GM19324 (cell line): ENCODE data around the gene KCNQ5.
"Not testable (repeated sequence)": the region's sequence is repeated elsewhere in the genome, so short reads cannot be mapped to it uniquely, and the experiment has no call there.

Experiments used
- ATAC-seq: cut with Tn5 transposase; IDR thresholded peaks from one replicate; pipeline ENCODE4 v1.9.1; 2021; ENCODE audit warnings: mild to moderate bottlenecking, moderate library complexity; ENCODE audit not compliant: unreplicated experiment, low FRiP score

The KCNQ5 gene

DNA sequence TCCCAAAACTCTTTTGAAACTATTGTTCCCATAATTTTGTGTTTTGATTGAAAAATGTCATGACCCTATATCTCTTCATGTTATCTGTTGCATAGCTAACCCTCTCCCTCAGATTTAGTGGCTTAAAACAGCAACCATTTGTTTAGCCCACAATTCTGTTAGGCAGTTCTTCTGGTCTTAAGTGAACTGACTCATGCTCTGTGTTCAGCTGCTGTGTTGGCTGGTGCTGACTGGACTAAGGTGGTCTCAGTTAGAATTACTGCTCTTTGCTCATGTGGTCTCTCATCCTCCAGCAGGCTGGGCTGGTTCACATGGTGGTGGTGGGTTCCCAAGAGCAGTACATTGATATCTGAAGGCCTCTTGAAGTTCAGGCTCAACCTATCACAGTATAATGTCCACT, 522.7 kb downstream of the KCNQ5 start:
- ATAC-seq: no peak

DNA sequence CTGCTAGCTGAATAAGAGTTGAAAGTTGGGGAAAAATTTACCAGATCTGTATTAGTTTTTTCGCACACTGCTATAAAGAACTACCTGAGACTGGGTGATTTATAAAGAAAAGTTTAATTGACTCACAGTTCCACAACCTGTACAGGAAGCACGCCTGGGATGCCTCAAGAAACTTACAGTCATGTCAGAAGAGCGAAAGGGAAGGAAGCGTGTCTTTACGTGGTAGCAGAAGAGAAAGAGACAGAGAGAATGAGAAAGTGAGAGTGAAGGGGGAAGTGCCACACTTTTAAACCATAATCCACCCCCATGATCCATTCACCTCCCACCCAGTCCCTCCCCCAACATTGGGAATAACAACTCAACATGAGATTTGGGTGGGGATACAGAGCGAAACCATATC, 523.8 kb downstream of the KCNQ5 start:
- no peak for ATAC-seq

DNA sequence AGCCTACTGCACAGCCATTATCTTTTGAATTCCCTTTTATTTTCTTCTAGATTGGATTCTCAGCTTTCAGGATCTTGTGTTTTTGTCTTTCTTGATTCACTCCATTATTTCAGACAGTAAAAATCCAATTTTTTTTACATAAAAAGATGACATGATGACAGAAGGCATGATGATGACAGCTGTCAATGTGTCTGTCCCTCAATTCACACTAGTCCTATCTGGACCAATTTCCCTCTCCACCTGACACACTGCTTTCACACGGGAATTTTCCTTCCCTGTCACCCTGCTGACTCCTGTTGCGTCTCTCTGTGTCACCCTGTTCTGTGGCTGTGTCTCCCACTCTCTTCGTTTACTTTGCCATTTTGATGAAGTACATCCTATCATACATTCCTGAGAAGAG, 529.9 kb downstream of the KCNQ5 start:
- ATAC-seq: no peak

DNA sequence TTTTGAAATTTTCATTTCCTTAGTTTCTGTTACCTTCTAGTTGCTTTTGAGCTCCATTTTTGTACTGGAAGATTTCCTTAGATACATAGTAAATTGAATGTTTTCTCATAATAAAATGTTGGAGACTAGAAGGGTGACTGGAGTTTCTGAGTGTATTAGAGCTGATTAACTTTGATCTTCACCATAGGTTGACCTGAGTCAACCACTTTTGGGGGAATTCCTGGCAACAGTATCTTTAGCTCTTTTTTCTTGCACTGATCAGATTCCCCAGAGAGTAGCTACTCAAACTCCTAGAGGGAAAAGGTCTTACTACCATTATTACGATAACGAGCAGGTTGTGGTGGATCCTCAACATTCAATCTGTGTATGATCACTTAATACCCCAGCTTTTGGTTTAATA, 530.7 kb downstream of the KCNQ5 start:
- ATAC-seq: no peak

DNA sequence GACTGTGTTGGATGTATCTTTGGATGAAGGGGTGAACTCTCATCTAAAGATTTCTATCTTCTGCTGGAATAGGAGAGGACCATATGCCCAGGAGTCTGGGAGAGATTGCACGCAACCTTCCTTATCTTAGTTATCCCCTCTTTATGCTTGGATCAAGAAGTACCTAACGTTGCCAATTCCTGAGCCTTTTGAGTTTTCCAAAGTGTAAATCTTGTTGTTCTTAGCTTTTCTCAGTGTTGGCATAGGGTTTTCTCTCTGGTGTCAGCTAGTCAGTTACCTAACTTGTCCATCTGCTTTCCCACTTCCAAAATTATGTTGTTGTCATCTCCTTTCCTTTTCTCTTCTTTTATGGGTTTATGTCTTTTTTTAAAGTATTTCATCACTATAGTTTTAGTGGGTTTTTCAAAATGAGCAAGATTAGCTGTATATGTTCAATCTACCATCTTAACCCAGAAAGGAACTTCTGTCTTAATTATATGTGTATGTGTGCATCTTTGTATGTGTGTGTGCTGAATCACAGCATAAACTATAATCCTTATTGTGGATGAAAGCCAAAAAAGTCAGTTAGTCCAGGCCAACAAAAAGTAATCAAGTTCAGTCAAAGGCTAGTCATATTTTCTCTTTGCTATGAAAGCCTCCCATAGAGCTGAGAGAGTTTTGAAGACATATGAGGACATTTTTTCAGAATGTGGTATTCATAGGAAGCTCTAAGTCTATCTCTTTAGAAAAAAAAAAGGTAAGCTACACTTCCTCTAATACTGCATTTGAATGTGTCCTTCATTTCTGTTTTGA, 531.3 kb downstream of the KCNQ5 start:
- no peak for ATAC-seq

DNA sequence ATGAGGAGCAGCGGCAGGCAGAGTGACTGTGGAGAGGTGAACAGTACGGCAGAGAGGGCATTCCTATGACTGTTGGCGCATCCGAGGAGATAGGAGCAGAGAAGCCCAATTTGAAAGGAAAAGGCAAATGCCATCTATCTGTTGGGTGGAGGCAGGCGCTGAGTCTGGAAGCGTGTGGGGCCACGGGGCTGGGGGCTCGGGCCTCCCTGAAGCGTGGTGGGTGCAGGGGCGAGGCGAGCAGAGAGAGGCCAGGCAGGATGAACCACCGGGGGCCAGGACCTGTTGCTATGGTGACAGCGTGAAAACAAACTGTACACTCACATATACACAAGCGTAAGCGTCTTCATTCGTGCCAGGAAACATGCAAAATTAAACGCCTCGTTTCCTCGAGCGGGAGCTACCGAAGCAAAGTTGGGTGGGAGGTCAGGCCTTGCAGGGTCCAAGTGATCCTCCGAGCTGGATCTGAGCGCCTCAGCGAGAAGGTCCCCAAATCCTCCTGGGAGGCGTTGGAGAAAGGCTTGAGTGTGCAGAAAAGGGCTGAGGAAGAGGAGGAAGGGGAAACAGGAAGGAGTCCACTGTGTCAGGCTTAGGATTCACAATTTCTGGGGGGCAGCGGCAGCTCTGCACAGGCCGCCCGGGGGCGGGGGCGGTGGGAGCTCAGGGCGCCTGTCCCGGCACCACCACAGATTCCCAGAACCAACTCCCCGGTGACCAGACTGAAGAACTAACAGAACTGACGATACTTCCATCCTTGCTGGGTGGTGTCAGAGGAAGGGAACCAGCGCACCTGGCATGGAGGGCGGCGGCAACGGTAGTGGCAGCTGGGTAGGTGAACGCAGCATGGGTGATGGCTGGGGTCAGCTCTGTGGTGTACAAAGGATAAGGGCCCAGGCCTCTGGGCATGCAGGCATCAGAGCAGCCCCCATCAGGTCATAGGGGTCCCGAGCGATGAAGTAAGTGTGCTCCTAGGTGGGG, 535.2 kb downstream of the KCNQ5 start:
- no peak for ATAC-seq

DNA sequence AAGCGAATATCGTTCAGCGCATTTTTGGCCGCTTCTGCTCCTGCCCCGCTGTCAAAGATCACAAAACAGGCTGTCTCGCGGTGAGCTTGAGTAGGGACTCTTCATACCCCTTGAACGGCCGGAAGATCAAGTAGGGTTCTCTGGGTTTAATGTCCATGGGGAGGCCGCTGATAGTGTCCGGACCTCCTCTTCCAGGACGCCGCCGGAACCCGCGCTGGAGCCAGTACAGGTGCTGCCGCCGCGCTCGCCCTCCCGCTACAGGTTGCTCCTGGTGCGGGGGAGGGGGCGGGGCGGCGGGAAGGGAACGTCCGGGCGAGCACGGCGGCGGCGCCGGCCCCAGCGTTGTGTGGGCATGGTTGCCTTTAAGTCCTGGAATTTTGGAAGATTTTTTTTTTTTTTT, 536.0 kb downstream of the KCNQ5 start:
- ATAC-seq: no peak

DNA sequence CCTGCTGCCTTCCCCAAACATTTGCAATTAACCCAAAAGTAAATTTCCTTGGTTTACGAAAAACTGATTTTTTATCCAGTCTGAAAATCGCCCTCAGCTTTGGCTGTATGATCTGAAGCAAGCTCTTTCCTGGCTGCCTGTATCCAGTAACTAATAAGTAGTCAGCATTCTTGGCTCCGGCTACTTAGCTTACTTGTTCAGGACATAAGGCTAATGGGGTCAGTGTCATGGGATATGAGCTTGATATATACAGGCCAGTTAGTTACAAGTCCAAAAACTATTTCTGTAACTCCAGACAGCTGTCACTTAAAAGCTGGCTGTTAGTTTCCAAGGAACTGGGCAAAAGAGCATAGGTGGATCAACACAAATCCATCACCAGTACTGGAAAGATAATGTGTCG, 547.2 kb downstream of the KCNQ5 start:
- ATAC-seq: no peak

DNA sequence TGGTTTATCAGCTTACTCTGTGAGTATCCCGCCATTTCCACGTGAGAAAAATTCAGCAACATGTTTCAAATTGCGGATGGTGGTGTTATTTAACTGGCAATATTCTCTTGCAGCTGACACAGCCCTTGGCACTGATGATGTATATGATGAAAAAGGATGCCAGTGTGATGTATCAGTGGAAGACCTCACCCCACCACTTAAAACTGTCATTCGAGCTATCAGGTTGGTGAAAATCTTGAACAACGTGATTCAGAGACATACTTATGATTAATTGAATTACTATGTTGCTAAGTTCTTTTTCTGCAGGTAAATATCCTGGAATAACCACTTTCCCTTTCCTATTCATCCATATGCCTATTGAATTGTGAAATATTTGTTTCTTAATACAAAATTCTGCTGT, 547.8 kb downstream of the KCNQ5 start:
- no peak for ATAC-seq

DNA sequence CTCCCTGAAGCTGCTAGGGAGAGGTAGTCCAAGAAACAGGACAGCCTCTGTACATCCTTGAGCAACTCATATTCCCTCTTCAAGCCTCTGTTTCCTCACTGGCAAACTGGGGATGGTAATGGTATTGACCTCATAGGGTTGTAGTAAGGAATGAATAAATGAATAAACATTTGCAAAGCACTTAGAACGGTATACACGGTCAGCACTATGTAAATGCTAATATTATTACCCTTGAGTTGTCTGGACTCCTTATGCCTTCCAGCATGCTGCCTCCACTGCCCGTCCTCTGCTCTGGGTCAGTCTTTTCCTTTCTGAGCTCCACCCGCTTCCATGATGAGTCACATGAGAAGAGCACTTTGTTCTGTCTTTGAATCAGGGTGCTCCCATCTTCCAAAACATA, 552.8 kb downstream of the KCNQ5 start:
- no peak for ATAC-seq

DNA sequence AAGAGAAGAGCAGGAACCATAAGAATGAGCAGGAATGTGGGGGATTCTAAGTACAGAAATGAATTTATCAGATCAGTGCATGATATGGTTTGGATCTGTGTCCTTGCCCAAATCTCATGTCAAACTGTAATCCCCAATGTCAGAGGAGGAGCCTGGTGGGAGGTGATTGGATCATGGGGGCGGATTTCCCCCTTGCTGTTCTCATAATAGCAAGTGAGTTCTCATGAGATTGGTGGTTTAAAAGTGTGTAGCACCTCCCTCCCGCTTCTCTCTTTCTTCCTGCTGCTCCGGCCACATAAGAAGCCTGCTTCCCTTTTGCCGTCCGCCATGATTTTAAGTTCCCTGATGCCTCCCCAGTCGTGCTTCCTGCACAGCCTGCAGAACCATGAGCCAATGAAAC, 554.2 kb downstream of the KCNQ5 start:
- no peak for ATAC-seq

DNA sequence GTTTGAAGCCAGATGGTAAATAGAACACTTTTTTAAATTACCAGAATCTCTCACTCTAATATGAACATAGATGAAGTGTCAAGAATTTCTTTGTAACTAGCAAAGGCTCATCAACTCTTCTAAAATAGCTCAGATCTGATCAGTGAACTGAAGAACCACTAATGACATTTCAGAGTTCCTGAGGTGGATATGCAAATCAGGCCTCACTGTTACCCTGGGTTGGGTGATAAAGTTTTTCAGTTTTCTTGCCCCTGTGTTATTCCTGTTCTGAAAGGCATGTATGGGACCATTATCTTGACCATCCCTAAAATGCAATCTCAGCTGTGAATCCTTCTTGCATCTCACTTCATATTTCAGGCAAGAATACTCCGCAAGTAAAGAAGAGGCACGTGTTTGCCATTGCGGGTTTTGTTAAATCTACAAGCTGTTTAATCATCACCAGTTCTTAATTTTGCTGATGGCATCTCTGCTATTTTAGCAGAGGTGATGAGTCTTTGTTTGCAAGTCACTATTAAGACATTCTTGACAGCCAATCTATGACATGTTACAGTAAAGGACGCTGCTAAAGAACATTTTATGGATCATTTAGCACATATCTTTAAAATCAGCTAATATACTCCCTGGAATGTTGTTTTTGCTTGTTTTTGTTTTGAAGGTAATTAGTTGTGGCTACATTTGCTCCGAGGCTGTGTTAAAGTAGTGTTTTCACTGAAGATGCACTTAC, 555.5 kb downstream of the KCNQ5 start:
- ATAC-seq: peak; percentile 64

DNA sequence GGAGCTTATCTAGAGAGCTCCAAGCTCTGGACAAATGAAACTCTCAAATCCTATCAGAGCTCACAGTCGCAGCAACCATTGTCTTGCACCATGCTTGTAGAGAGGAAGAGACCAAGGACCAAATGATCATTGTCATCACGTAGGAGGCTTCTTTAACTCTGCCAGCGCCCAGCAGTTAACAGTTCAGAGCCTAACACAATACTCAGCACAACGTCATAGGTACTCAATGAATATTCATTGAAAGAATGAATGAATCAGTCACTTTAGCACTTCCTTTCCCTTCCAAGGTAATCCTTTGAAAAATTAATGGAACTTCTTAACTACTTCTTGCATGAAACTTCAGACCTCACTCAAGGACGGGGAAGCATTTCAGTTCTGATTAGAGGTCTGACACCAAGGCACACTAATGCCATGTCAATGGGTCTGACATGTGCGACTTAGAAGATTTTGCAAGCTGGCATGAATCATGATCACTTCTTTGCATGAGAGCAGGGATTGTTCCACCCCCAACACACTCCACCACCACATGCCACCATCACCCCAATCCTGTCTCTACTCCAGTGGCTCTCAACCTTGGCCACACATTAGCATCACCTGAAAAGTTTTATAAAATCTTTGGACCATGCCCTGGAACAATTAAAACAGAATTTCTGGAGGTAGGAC, 558.3 kb downstream of the KCNQ5 start:
- no peak for ATAC-seq

DNA sequence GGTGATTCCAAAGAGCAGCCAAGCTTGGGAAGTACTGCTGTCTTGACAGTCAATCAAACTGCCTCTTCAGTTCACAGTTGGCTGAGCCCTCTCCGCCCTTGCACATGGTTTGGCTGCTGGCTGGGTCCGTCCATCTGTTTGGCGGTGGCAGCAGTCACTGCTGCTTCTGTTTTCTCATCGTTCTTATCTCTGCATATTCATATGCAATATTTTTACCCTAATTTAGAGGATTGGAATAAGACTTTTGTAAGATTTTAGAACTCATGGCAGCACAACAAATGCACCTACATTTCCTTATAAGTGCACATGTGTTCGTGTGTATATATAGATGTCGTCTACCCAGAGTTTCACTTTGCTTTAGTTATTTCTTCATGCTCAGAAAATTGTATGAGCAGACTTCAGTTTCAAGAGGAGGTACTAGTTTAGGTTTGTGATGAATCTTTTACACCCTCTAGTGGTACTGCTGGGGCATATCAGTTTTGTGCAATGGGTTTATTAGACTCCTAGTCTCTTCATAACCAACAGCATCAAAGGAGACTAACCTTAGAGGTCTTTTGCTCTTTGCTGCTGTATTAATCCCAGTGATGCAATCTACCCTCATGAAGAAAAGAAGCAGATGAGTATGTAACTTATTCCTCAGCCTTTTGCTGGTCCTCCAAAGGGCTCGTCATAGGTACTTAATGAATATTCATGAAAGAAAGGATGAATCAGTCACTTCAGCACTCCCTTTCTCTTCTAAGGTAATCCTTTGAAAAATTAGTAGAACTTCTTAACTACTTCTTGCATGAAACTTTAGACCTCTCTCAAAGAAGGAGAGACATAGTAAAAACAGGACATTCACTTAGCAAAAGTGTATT, 559.1 kb downstream of the KCNQ5 start:
- ATAC-seq: peak; percentile 84

DNA sequence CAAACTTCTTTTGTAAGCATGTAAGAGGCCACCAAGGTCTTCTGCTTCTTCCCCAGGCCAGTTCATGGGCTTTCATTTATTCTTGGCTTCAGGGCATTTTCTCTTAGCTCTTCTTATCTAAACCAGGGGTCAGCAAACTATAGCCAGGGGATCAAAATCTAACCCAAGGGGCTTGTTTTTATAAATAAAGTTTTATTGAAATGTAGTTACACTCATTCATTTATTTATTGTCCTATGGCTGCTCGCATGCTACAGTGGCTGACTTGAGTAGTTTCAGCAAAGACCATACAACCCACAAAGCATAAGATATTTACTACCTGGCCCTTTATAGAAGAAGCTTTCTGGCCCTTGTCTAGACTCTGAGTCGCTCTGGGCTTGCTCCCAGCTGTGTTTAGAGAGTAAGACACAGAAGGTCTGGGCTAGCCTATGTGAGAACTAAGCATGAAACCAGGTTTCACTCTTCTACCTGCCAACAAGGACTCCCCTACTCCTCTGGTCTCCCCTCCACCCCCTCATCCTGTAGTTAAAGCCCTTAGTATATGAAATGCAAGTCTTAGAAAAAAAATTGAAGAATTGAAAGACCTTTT, 560.2 kb downstream of the KCNQ5 start:
- ATAC-seq: no peak

DNA sequence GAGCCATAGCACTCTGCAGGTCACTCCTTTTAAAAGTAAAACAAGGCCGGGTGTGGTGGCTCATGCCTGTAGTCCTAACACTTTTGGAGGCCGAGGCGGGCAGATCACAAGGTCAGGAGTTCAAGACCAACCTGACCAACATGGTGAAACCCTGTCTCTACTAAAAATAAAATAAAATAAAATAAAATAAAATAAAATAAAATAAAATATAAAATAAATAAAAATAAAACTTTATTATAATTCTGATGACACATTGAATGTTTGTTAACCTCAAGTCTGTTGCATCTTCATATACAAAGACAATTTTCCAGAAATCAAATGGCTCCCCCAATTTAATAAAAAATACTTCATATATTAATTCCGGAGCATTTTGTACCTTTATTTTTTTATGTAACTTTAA, 571.4 kb downstream of the KCNQ5 start:
- not testable (repeated sequence) for ATAC-seq

DNA sequence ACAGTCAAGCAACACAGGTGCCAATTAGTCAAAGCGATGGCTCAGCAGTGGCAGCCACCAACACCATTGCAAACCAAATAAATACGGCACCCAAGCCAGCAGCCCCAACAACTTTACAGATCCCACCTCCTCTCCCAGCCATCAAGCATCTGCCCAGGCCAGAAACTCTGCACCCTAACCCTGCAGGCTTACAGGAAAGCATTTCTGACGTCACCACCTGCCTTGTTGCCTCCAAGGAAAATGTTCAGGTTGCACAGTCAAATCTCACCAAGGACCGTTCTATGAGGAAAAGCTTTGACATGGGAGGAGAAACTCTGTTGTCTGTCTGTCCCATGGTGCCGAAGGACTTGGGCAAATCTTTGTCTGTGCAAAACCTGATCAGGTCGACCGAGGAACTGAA, 572.9 kb downstream of the KCNQ5 start:
- ATAC-seq: no peak

DNA sequence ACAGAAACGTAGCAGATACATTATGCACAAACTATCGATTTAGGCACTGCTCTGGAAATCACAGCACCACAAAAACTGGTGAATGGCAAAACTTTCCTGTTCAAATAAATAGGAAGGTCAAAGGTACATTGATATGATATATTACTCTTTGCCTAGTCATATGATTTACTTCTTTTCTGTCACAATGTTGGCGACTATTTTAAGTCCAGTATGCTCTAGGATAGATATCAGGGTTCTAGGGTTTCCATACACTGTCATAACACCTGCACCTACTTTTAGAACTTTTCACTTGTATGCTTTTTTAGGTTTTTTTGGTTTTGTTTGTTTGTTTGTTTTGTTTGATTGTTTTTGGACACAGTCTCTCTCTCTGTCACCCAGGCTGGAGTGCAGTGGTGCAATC, 578.4 kb downstream of the KCNQ5 start:
- no peak for ATAC-seq

DNA sequence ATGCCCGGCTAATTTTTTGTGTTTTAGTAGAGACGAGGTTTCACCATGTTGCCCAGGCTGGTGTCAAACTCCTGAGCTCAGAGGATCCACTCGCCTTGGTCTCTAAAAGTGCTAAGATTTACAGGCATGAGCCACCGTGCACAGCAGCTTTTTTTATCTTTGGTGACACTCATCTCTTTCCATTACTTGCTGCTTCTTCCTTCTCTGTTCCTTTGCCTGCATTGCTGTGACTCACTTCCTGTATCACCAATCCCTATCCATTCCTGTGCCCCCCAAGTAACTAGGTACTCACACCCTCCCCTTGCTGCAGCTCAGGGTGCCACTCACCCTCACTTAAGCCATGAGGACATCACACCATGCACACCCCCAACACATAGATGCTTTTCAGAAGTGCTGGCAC, 578.9 kb downstream of the KCNQ5 start:
- no peak for ATAC-seq
